Measurements from ENCODE around the gene BRSK1. TPM values are rescaled to one million over a fixed set of nuclear protein-coding genes. Genes with fewer than 3 reads are reported as not detected.

Gene BRSK1
- total RNA-seq (10 to 100 TPM; 46.4 to 51.9 TPM), polyA plus RNA-seq (ENCODE audit: insufficient read length in 2 of 2) (100 to 1,000 TPM; 201 to 206 TPM)
- long read RNA-seq, donor 1, transcript BRSK1-201 (19 exons, 3,079 nt), result major isoform, 11 of 30 reads
- long read RNA-seq, donor 1, partial matches to known transcripts, result 19 of 30 reads
- long read RNA-seq, donor 1, other reads (novel, unspliced or antisense), result 0 of 30 reads
- long read RNA-seq, donor 2, partial matches to known transcripts, result 35 of 36 reads
- long read RNA-seq, donor 2, other reads (novel, unspliced or antisense), result 0 of 36 reads
- long read RNA-seq, donor 3, transcript BRSK1-201 (19 exons, 3,079 nt), result major isoform, 10 of 43 reads
- long read RNA-seq, donor 3, partial matches to known transcripts, result 29 of 43 reads
- long read RNA-seq, donor 3, other reads (novel, unspliced or antisense), result 0 of 43 reads
- long read RNA-seq, donor 4, result 0 reads

GRCh38 chr19:55283548-55284377 is at the start of gene BRSK1:
TSS of gene BRSK1 (plus strand) at chr19:55283997. CDS start at chr19:55284443, 446 bp downstream.
- Histone ChIP-seq H3K36me3 (ENCODE audit: control insufficient read depth, insufficient read depth, low read length) (peaks cover 28% of the 10 kb centered on the region), H3K27me3 (ENCODE audit: control insufficient read depth, insufficient read depth, low read length) (no peaks in the 10 kb centered on the region), H3K27ac (ENCODE audit: low read depth, low read length) (peak within 1 kb of the TSS; percentile 61), H3K4me1 (ENCODE audit: control insufficient read depth, insufficient read depth, low read length) (peaks cover 65% of the 10 kb centered on the region), H3K4me3 (ENCODE audit: low read depth, low read length) (peak within 1 kb of the TSS; percentile 37), H3K9me3 (ENCODE audit: control insufficient read depth, insufficient read depth, low read length) (no peaks in the 10 kb centered on the region)
- WGBS (ENCODE audit: insufficient coverage), result 6% methylated on average over 18 of the region's 44 CpGs
- peak in 5 of 6 donors; percentile 75 to 97 (median 85) for DNase-seq (ENCODE audit: low read depth in 4 of 6, low spot score in 6 of 6)

GRCh38 chr19:55238030-55238429 is 45.8 kb upstream of the BRSK1 start:
- Histone ChIP-seq H3K27ac (ENCODE audit: low read depth, low read length) (no peak overlapping the region), H3K9me3 (ENCODE audit: control insufficient read depth, insufficient read depth, low read length) (no peaks in the 10 kb centered on the region), H3K27me3 (ENCODE audit: control insufficient read depth, insufficient read depth, low read length) (no peaks in the 10 kb centered on the region), H3K4me1 (ENCODE audit: control insufficient read depth, insufficient read depth, low read length) (no peaks in the 10 kb centered on the region), H3K4me3 (ENCODE audit: low read depth, low read length) (no peak overlapping the region), H3K36me3 (ENCODE audit: control insufficient read depth, insufficient read depth, low read length) (peaks cover 89% of the 10 kb centered on the region)
- WGBS (ENCODE audit: insufficient coverage), result 95% methylated on average over 8 of the region's 8 CpGs
- DNase-seq (ENCODE audit: low read depth in 4 of 6, low spot score in 6 of 6), result no peak

- Histone ChIP-seq H3K4me3 (ENCODE audit: low read depth, low read length) (no peak overlapping the region), H3K4me1 (ENCODE audit: control insufficient read depth, insufficient read depth, low read length) (no peaks in the 10 kb centered on the region), H3K27ac (ENCODE audit: low read depth, low read length) (no peak overlapping the region), H3K27me3 (ENCODE audit: control insufficient read depth, insufficient read depth, low read length) (no peaks in the 10 kb centered on the region), H3K9me3 (ENCODE audit: control insufficient read depth, insufficient read depth, low read length) (no peaks in the 10 kb centered on the region), H3K36me3 (ENCODE audit: control insufficient read depth, insufficient read depth, low read length) (peaks cover 97% of the 10 kb centered on the region)
- DNase-seq (ENCODE audit: low read depth in 4 of 6, low spot score in 6 of 6), result no peak
- WGBS (ENCODE audit: insufficient coverage), result 99% methylated on average over 11 of the region's 12 CpGs
These were observed 44.8 kb upstream of the BRSK1 start for GRCh38 chr19:55239004-55239403.

GRCh38 chr19:55240713-55241020 is 43.1 kb upstream of the BRSK1 start:
- DNase-seq (ENCODE audit: low read depth in 4 of 6, low spot score in 6 of 6), result no peak
- 90% methylated on average over 3 of the region's 6 CpGs for WGBS (ENCODE audit: insufficient coverage)

GRCh38 chr19:55241143-55241934 is 42.5 kb upstream of the BRSK1 start:
- no peak for DNase-seq (ENCODE audit: low read depth in 4 of 6, low spot score in 6 of 6)
- Histone ChIP-seq H3K4me1 (ENCODE audit: control insufficient read depth, insufficient read depth, low read length) (no peaks in the 10 kb centered on the region), H3K4me3 (ENCODE audit: low read depth, low read length) (no peak overlapping the region), H3K36me3 (ENCODE audit: control insufficient read depth, insufficient read depth, low read length) (peaks cover 100% of the 10 kb centered on the region), H3K27me3 (ENCODE audit: control insufficient read depth, insufficient read depth, low read length) (no peaks in the 10 kb centered on the region), H3K9me3 (ENCODE audit: control insufficient read depth, insufficient read depth, low read length) (no peaks in the 10 kb centered on the region), H3K27ac (ENCODE audit: low read depth, low read length) (no peak overlapping the region)
- 95% methylated on average over 35 of the region's 37 CpGs for WGBS (ENCODE audit: insufficient coverage)

More at GRCh38 chr19:55240713-55241020, 43.1 kb upstream of the BRSK1 start:
- Histone ChIP-seq H3K9me3 (ENCODE audit: control insufficient read depth, insufficient read depth, low read length) (no peaks in the 10 kb centered on the region), H3K4me1 (ENCODE audit: control insufficient read depth, insufficient read depth, low read length) (no peaks in the 10 kb centered on the region), H3K4me3 (ENCODE audit: low read depth, low read length) (no peak overlapping the region), H3K27ac (ENCODE audit: low read depth, low read length) (no peak overlapping the region), H3K36me3 (ENCODE audit: control insufficient read depth, insufficient read depth, low read length) (peaks cover 100% of the 10 kb centered on the region), H3K27me3 (ENCODE audit: control insufficient read depth, insufficient read depth, low read length) (no peaks in the 10 kb centered on the region)

- H3K27me3 ChIP-seq (ENCODE audit: control insufficient read depth, insufficient read depth, low read length), result no peaks in the 10 kb centered on the region
- DNase-seq (ENCODE audit: low read depth in 4 of 6, low spot score in 6 of 6), result no peak
- WGBS (ENCODE audit: insufficient coverage), result 94% methylated on average over 16 of the region's 16 CpGs
- peaks cover 100% of the 10 kb centered on the region for H3K36me3 ChIP-seq (ENCODE audit: control insufficient read depth, insufficient read depth, low read length)
- no peak overlapping the region for H3K27ac ChIP-seq (ENCODE audit: low read depth, low read length)
- no peaks in the 10 kb centered on the region for H3K9me3 ChIP-seq (ENCODE audit: control insufficient read depth, insufficient read depth, low read length)
- H3K4me3 ChIP-seq (ENCODE audit: low read depth, low read length), result no peak overlapping the region
- no peaks in the 10 kb centered on the region for H3K4me1 ChIP-seq (ENCODE audit: control insufficient read depth, insufficient read depth, low read length)
These were observed 41.8 kb upstream of the BRSK1 start for GRCh38 chr19:55241935-55242464.

- no peaks in the 10 kb centered on the region for H3K4me1 ChIP-seq (ENCODE audit: control insufficient read depth, insufficient read depth, low read length)
- peaks cover 100% of the 10 kb centered on the region for H3K36me3 ChIP-seq (ENCODE audit: control insufficient read depth, insufficient read depth, low read length)
- no peaks in the 10 kb centered on the region for H3K9me3 ChIP-seq (ENCODE audit: control insufficient read depth, insufficient read depth, low read length)
- 84% methylated on average over 7 of the region's 7 CpGs for WGBS (ENCODE audit: insufficient coverage)
- DNase-seq (ENCODE audit: low read depth in 4 of 6, low spot score in 6 of 6), result no peak
- H3K27ac ChIP-seq (ENCODE audit: low read depth, low read length), result no peak overlapping the region
- no peaks in the 10 kb centered on the region for H3K27me3 ChIP-seq (ENCODE audit: control insufficient read depth, insufficient read depth, low read length)
- no peak overlapping the region for H3K4me3 ChIP-seq (ENCODE audit: low read depth, low read length)
These were observed 41.3 kb upstream of the BRSK1 start for GRCh38 chr19:55242517-55242916.

- Histone ChIP-seq H3K9me3 (ENCODE audit: control insufficient read depth, insufficient read depth, low read length) (no peaks in the 10 kb centered on the region), H3K27me3 (ENCODE audit: control insufficient read depth, insufficient read depth, low read length) (no peaks in the 10 kb centered on the region), H3K4me3 (ENCODE audit: low read depth, low read length) (no peak overlapping the region), H3K36me3 (ENCODE audit: control insufficient read depth, insufficient read depth, low read length) (peaks cover 100% of the 10 kb centered on the region), H3K4me1 (ENCODE audit: control insufficient read depth, insufficient read depth, low read length) (no peaks in the 10 kb centered on the region), H3K27ac (ENCODE audit: low read depth, low read length) (no peak overlapping the region)
- 94% methylated on average over 12 of the region's 12 CpGs for WGBS (ENCODE audit: insufficient coverage)
- no peak for DNase-seq (ENCODE audit: low read depth in 4 of 6, low spot score in 6 of 6)
These were observed 39.7 kb upstream of the BRSK1 start for GRCh38 chr19:55244004-55244680.

Data from spinal cord (tissue), 10 donors.